ENCODE measurements around the gene TCP11X1.
"Not testable (repeated sequence)": the region's sequence is repeated elsewhere in the genome, so short reads cannot be mapped to it uniquely, and the experiment has no call there.

The TCP11X1 gene

DNA sequence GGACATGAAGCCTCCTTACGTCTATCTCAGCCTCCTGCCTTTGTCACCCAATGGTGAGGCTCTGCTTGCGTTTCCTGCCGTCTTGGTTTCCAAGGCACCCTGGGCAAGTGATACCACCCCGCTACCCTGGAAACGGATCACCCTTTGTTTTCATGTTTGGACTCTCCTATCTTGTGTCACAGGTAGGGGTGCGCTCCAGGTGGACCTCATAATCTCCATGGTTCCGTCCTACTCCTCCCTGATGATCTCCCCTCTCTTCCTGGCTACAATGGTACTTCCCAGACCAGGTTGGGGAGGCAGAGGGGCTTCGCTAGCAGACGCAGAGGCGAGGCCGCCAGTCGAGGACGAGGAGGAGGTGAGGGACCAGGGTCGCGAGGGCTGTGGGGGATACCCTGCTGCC, at the start of gene TCP11X1:
TSS of gene TCP11X1 (plus strand) at position 316 of the 400 bp plus-strand sequence.
- DNase-seq (ENCODE audit: low read depth) = not testable (repeated sequence)

DNA sequence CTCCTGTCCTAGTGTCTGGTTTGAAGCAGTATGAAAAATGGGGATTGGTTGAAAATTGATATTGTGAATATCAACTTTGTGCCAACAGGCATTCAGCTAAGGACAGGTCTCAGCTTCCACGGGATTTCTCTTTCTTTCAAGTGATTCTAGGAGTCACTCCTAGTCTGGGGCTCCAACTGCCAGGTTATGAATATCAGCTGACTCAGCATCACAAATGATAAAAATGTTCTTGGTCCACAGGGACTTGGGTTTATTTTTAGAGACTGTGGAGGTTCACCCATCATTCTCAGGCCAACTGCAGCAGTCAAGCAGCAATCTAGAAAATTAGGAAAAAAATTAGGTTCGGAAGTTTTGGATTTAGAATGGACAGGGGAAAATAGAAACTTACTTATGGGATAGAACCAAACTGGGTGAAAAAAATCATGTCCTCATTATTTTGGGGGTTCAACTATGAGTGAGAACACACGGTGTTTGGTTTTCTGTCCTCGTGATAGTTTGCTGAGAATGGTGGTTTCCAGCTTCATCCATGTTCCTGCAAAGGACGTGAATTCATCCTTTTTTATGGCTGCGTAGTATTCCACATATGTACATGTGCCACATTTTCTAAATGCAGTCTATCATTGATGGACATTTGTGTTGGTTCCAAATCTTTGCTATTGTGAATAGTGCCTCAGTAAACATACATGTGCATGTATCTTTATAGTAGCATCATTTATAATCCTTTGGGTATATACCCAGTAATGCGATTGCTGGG, 29.0 kb upstream of the TCP11X1 start:
- no peak for DNase-seq (ENCODE audit: low read depth)

DNA sequence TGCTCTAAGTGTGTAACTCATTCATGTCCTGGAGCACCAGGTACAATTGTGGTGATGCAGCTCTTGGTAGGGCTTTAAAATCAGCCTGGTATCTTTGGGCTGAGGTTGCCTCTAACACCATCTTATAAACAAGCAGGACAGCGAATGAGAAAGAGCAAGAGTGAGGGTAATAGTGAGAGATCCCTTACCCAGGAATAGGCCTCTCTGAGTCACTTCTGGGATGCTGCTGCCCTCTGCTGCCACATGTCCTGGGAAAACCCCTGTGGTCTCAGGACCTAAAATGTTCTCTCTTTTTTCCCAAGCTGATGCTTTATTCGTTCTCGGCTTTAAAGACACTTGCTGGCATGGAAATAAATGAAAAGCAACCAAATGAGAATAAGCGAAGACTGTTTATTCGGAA, 7.2 kb upstream of the TCP11X1 start:
- not testable (repeated sequence) for DNase-seq (ENCODE audit: low read depth)

DNA sequence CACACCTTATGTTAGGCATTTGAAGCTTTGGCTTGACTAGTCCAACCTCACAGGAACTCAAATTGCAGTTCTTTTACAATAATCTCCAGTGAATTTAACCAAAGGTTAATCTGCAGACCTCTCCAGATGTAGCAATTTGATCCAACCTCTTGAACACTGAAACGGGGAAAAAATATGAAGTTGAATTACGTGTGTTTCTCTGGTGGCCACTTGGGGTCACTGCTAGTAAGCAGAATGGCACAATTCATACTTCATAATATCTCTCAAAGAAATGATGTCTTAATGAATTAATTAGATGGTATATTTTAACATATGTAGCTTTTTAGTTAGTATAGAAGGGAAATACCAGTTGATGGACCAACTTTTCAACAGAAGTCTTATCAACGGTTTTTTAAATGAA, 1.4 kb downstream of the TCP11X1 start:
- not testable (repeated sequence) for DNase-seq (ENCODE audit: low read depth)

DNA sequence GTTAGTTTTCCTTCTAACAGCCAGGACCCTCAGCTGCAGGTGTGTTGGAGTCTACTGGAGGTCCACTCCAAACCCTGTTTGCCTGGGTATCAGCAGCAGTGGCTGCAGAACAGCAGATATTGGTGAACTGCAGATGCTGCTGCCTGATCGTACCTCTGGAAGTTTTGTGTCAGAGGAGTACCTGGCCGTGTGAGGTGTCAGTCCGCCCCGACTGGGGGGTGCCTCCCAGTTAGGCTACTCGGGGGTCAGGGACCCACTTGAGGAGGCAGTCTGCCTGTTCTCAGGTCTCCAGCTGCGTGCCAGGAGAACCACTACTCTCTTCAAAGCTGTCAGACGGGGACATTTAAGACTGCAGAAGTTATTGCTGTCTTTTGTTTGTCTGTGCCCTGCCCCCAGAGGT, 20.6 kb downstream of the TCP11X1 start:
- DNase-seq (ENCODE audit: low read depth) = not testable (repeated sequence)

DNA sequence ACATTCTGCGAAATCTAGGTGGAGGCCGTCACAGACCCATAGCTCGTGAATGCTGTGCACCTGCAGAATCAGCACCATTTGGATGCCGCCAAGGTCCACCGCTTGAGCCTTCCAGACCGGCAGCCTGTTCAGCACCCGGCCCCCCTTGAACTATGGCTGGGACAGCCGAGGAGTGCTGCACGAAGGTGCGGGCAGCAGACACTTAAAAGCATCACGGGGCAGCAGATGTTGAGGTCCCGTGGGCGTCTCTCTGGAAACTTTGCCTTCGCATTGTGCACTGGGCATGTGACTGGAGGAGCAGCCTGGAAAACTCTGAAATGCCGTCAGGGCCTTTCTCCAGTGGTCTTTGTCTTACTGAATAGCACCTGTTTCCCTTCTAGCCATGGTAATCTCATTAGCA, 25.2 kb downstream of the TCP11X1 start:
- DNase-seq (ENCODE audit: low read depth) = not testable (repeated sequence)

DNA sequence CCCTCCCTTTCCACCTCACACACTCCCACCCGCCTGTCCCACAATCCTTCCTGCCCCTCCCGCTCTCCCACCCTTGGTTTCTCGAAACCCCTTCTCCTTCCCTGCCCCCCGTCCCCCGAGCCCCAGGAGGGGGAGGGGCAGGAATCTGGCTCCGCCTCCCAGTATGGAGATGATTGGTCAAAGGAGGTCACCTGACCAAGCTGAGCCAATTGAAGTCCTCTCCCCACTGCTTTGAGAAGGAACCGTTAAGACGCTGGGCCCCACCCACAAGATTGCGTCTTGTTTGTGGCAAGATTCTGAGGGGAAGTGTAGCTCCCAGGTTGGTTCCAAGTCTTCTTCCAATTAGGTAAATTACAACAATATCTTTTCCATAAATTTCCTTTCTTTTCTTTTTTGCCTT, 31.8 kb downstream of the TCP11X1 start, which contains the start of gene NXF2:
TSS of gene NXF2 (plus strand) at position 275 of the 400 bp plus-strand sequence. CDS start 59,912 bp downstream, outside the sequence.
- not testable (repeated sequence) for DNase-seq (ENCODE audit: low read depth)

DNA sequence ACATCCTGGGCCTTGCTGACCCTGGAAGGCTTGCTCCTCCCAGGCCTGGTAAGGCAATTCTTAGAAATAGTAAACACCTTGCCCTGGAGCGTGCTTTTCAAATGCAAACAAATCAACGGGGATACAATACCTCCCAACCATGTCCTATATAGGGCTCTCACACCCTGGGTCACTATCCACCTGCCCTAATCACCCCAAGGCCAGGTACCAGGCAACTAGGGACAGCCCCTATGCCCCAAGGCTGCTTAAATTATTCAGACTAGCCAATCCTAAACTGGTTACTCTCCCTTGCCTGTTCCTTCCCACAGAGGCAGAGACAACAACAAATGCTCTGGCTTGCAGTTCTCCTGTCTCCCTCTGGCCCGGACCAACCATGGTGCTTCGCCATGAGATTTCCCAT, 57.1 kb downstream of the TCP11X1 start:
- not testable (repeated sequence) for DNase-seq (ENCODE audit: low read depth)

All from HS-5 (cell line).